HepG2 (cell line): Measurements from ENCODE around the gene APOA1. TPM values are rescaled to one million over a fixed set of nuclear protein-coding genes. Genes with fewer than 3 reads are reported as not detected.

Experiments used
- CENPBD1 ChIP-seq: sonication (generic); formaldehyde crosslinking; IDR thresholded peaks from 2 replicates; pipeline ENCODE4 v1.8.0; 2022; ENCODE audit warnings: missing genetic modification reagents, low read depth, mild to moderate bottlenecking, borderline replicate concordance
- CENPT ChIP-seq: sonication (generic); formaldehyde crosslinking; IDR thresholded peaks from 2 replicates; pipeline ENCODE4 v1.8.0; 2022; ENCODE audit warnings: low read depth, mild to moderate bottlenecking, moderate library complexity, missing genetic modification reagents
- CHD4 ChIP-seq: fragments of 200-600 bp; sonication (generic); IDR thresholded peaks from 2 replicates; pipeline ENCODE4 v1.7.0; 2017; ENCODE audit warnings: mild to moderate bottlenecking, low read length, borderline replicate concordance
- DBP ChIP-seq: sonication (generic); formaldehyde crosslinking; IDR thresholded peaks from 2 replicates; pipeline ENCODE4 v1.4.0; 2020; ENCODE audit warnings: missing genetic modification reagents; ENCODE audit errors: not compliant biosample characterization
- GLI4 ChIP-seq: sonication (generic); formaldehyde crosslinking; IDR thresholded peaks from 2 replicates; pipeline ENCODE4 v1.5.1; 2020; ENCODE audit warnings: missing genetic modification reagents, mild to moderate bottlenecking, moderate library complexity, borderline replicate concordance
- MXD1 ChIP-seq: sonication (generic); formaldehyde crosslinking; IDR thresholded peaks from 2 replicates; pipeline ENCODE4 v1.4.0; 2020; ENCODE audit warnings: mild to moderate bottlenecking, missing genetic modification reagents
- RAD21 ChIP-seq: fragments of 450-650 bp; formaldehyde crosslinking; IDR thresholded peaks from 2 replicates; pipeline ENCODE4 v1.5.0; 2020; ENCODE audit warnings: mild to moderate bottlenecking
- RXRB ChIP-seq: IDR thresholded peaks from 2 replicates; pipeline ENCODE4 v1.6.1; 2016; ENCODE audit warnings: borderline replicate concordance, missing genetic modification reagents, missing compliant biosample characterization
- STAG1 ChIP-seq: sonication (generic); formaldehyde crosslinking; IDR thresholded peaks from 2 replicates; pipeline ENCODE4 v1.4.0; 2020; ENCODE audit warnings: missing genetic modification reagents
- ZBTB33 ChIP-seq: sonication (generic); formaldehyde crosslinking; IDR thresholded peaks from 2 replicates; pipeline ENCODE4 v1.4.0; 2020; ENCODE audit warnings: missing genetic modification reagents
- ZNF143 ChIP-seq: sonication (generic); formaldehyde crosslinking; IDR thresholded peaks from 2 replicates; pipeline ENCODE4 v1.4.0; 2020; ENCODE audit warnings: missing genetic modification reagents
- ZNF17 ChIP-seq: sonication (generic); formaldehyde crosslinking; IDR thresholded peaks from 2 replicates; pipeline ENCODE4 v1.5.0; 2020; ENCODE audit warnings: mild to moderate bottlenecking, missing genetic modification reagents
- ZNF354B ChIP-seq: sonication (generic); formaldehyde crosslinking; IDR thresholded peaks from 2 replicates; pipeline ENCODE4 v1.8.0; 2022; ENCODE audit warnings: mild to moderate bottlenecking, missing genetic modification reagents
- ZNF563 ChIP-seq: sonication (generic); formaldehyde crosslinking; IDR thresholded peaks from 2 replicates; pipeline ENCODE4 v1.8.0; 2022; ENCODE audit warnings: mild to moderate bottlenecking, moderate library complexity, missing genetic modification reagents
- ZNF720 ChIP-seq: sonication (generic); formaldehyde crosslinking; IDR thresholded peaks from 2 replicates; pipeline ENCODE4 v1.4.0; 2020; ENCODE audit warnings: missing genetic modification reagents
- polyA plus RNA-seq, 8 experiments: library from polyadenylated mRNA; depleted of rRNA in 3 of 8; stranded (reverse) in 7 of 8; unstranded in 1 of 8; fragments of >200 nt; fragmentation: Illumina TruSeq in 4 of 8; extraction: Trizol in 4 of 8; gene quantifications; 2 replicates each; pipeline versions ENCODE4 v1.2.1 to v1.2.3, GENCODE V29; 2011 to 2016; ENCODE audit warnings: low read depth in 4 of 8, missing spikeins in 1 of 8, mixed read lengths in 1 of 8; ENCODE audit not compliant: insufficient read depth in 1 of 8
- total RNA-seq, 5 experiments: library from RNA; depleted of rRNA; stranded (reverse); fragments of >200 nt; fragmentation: Illumina TruSeq; extraction: Trizol; gene quantifications; 2 replicates each; pipeline ENCODE4 v1.2.3, GENCODE V29; 2016; ENCODE audit warnings: low read depth in 1 of 5
- TF ChIP-seq, protein P1 (sequence below), 2 experiments: fragments of 450-650 bp in 1 of 2; sonication (generic) in 1 of 2; formaldehyde crosslinking in 1 of 2; IDR thresholded peaks; 2 replicates each; pipeline versions ENCODE4 v1.6.1 to v1.8.0; 2016 to 2022; ENCODE audit warnings: antibody characterized with exemption in 1 of 2, mild to moderate bottlenecking in 1 of 2, missing genetic modification reagents in 1 of 2

Gene APOA1
- total and polyA plus RNA-seq, 2 of the 13 experiments (the other 11 are each of a cell fraction or from before 2014, with no cell fraction given) = 1,973 to 5,485 TPM

GRCh38 chr11:116826751-116827431, 10.5 kb downstream of the APOA1 start (continued):
- TF ChIP-seq RAD21 (CRISPR knock-in tag) = peak; percentile 47; the same call in 1 of the 2 replicates
- TF ChIP-seq, protein P1, sequence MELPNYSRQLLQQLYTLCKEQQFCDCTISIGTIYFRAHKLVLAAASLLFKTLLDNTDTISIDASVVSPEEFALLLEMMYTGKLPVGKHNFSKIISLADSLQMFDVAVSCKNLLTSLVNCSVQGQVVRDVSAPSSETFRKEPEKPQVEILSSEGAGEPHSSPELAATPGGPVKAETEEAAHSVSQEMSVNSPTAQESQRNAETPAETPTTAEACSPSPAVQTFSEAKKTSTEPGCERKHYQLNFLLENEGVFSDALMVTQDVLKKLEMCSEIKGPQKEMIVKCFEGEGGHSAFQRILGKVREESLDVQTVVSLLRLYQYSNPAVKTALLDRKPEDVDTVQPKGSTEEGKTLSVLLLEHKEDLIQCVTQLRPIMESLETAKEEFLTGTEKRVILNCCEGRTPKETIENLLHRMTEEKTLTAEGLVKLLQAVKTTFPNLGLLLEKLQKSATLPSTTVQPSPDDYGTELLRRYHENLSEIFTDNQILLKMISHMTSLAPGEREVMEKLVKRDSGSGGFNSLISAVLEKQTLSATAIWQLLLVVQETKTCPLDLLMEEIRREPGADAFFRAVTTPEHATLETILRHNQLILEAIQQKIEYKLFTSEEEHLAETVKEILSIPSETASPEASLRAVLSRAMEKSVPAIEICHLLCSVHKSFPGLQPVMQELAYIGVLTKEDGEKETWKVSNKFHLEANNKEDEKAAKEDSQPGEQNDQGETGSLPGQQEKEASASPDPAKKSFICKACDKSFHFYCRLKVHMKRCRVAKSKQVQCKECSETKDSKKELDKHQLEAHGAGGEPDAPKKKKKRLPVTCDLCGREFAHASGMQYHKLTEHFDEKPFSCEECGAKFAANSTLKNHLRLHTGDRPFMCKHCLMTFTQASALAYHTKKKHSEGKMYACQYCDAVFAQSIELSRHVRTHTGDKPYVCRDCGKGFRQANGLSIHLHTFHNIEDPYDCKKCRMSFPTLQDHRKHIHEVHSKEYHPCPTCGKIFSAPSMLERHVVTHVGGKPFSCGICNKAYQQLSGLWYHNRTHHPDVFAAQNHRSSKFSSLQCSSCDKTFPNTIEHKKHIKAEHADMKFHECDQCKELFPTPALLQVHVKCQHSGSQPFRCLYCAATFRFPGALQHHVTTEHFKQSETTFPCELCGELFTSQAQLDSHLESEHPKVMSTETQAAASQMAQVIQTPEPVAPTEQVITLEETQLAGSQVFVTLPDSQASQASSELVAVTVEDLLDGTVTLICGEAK (IDR thresholded peaks at IDR 0.05) = no peak
- TF ChIP-seq, protein P1 (CRISPR knock-in tag; IDR thresholded peaks at IDR 0.05) = no peak; the same call in 1 of the 2 replicates
- TF ChIP-seq ZNF720 (CRISPR knock-in tag) = no peak
- TF ChIP-seq GLI4 = no peak
- TF ChIP-seq MXD1 = peak; percentile 68; the same call in 1 of the 2 replicates
- TF ChIP-seq RXRB = peak; percentile 94
- TF ChIP-seq CENPT (CRISPR knock-in tag) = no peak; the same call in 1 of the 2 replicates
- TF ChIP-seq CENPBD1 (CRISPR knock-in tag) = no peak
- no peak for TF ChIP-seq ZNF143
- TF ChIP-seq STAG1 (CRISPR knock-in tag) = peak; percentile 36
- TF ChIP-seq ZNF563 (CRISPR knock-in tag) = no peak
- TF ChIP-seq ZBTB33 (CRISPR knock-in tag) = peak; percentile 74; the same call in 1 of the 2 replicates
- TF ChIP-seq CHD4 = 0 out of 2 replicates have a peak, but pooled peaks have one; percentile 3
- TF ChIP-seq DBP (CRISPR knock-in tag) = no peak
- TF ChIP-seq ZNF354B (CRISPR knock-in tag) = no peak
- TF ChIP-seq ZNF17 (CRISPR knock-in tag) = no peak
